Cerebellar nuclear complex (tissue), 1 donor: Measurements from ENCODE around the gene ACHE.
A peak's percentile ranks its signal among the peaks of the same experiment; 100 is the strongest.
"Not testable (repeated sequence)": the region's sequence is repeated elsewhere in the genome, so short reads cannot be mapped to it uniquely, and the experiment has no call there.

Experiments used
- DNase-seq, 2 experiments: peaks; one replicate each; lab custom pipeline; 2025; lab: John Stamatoyannopoulos, UW

The ACHE gene

DNA sequence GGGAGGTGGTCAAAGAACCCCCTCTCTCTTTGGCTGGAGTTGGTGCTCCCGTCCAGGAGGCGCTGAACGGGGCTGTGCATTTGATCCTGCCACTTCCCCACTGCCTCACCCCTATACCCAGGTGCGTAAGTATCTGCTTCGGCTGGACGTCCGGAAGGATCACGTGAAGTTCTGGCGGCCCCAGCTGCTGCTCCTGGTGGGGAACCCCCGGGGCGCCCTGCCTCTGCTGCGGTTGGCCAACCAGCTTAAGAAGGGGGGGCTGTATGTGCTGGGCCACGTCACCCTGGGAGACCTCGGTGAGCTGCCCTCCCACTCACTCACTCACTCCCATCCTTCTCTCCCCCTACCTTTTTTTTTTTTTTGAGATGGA is 34.1 kb downstream of the ACHE start:
- DNase-seq = no peak

DNA sequence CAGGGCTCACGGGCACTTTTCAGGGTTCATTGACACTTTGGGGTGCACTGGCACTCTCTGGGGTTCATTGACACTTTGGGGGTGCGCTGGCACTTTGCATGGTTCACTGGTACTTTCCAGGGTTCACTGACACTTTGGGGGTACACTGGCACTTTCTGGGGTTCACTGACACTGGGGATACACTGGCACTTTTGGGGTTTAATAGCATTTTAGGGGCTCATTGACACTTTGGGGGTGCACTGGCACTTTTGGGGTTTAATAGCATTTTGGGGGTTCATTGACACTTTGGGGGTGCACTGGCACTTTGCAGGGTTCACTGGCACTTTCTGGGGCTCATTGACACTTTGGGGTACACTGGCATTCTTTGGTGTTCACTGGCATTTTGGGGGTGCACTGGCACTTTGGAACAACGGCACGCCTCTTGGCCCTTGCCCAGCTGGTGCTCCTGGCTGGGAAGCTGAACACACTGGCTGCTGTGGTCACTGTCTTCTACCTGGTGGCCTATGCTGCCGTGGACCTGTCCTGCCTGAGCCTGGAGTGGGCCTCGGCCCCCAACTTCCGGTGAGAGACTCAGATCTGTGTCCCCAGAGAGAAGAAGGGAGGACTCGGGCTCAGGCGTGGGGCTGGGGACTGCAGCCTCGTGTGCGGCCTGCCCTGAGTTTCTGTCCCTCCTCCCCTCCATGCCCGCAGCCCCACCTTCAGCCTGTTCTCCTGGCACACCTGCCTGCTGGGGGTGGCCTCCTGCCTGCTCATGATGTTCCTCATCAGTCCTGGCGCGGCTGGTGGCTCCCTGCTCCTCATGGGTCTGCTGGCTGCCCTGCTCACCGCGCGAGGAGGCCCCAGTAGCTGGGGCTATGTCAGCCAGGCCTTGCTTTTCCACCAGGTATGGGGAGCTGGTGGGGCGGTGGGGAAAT is 34.7 kb downstream of the ACHE start:
- no peak for DNase-seq

DNA sequence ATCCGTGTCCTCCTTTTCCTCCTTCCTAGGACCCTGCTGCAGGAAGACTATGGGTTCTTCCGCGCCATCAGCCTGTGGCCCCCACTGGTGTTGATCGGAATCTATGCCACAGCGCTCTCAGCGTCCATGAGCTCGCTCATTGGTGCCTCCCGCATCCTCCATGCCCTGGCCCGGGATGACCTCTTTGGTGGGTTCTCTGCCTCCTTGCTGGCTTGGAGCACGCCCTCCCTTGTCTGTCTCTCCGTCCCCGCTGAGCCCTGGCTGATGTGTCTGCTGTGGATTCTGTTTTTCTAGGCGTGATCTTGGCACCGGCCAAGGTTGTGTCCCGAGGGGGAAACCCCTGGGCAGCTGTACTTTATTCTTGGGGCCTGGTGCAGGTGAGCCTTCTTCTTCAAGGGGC is 35.8 kb downstream of the ACHE start:
- no peak for DNase-seq

DNA sequence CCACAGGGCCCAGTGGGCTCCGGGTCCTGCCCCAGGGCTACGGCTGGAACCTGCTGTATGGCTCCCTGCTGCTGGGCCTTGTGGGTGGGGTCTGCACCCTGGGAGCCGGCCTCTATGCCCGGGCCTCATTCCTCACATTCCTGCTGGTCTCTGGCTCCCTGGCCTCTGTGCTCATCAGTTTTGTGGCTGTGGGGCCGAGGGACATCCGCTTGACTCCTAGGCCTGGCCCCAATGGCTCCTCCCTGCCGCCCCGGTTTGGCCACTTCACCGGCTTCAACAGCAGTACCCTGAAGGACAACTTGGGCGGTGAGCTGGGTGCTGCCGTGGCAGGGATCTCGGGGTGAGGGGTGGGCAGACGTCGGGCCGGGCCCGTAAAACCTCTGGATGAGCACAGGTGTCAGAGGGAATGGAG is 38.8 kb downstream of the ACHE start:
- no peak for DNase-seq

DNA sequence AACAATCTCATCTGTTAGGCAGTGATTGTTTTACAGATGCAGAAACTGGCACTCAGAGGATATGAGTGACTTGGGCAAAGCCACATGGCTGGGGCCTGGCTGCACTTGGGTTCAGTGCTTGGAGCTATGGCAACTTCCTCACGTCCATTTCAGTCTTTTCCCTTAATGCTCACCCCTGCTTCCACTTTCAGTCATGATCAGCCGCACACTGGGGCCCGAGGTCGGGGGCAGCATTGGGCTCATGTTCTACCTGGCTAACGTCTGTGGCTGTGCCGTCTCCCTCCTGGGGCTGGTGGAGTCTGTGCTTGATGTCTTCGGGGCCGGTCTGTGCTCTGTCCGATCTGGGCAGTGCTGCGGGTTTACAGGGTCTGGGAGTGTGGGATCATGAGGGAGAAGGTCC is 40.2 kb downstream of the ACHE start:
- no peak for DNase-seq

DNA sequence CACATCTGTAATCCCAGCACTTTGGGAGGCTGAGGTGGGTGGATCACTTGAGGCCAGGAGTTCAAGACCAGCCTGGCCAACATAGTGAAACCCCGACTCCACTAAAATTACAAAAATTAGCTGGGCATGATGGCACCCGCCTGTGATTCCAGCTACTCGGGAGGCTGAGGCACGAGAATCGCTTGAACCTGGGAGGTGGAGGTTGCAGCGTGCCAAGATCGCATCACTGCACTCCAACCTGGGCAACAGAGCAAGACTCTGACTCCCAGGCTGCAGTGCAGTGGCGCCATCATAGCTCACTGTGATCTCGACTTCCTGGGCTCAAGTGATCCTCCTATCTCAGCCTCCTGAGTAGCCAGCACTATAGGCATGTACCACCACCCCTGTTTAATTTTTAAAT is 40.8 kb downstream of the ACHE start:
- DNase-seq = not testable (repeated sequence)

DNA sequence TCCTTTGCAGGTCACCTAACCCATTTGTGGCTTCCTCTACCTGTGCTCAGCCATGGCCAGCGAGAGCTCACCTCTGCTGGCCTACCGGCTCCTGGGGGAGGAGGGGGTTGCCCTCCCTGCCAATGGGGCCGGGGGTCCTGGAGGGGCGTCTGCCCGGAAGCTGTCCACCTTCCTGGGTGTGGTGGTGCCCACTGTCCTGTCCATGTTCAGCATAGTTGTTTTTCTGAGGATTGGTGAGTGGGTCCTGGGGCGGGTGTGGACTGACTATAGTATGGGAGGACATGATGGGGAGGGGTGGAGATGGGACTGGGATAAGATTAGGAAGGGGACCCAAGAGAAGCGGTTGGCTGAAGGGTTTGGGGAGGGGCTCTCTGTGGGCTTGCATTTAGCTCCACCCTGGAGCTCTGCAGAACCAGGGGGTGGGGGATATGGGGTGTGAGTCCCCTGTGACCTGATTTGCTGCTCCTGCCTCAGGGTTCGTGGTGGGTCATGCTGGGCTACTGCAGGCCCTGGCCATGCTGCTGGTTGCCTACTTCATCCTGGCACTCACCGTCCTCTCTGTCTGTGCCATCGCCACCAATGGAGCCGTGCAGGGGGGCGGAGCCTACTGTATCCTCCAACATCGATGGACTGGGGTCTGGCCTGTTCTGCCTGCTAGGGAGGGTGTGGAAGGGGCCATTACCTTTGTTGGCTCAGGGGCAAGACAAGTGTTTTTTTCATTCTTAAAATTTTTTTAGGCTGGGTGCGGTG is 41.4 kb downstream of the ACHE start:
- DNase-seq = no peak

DNA sequence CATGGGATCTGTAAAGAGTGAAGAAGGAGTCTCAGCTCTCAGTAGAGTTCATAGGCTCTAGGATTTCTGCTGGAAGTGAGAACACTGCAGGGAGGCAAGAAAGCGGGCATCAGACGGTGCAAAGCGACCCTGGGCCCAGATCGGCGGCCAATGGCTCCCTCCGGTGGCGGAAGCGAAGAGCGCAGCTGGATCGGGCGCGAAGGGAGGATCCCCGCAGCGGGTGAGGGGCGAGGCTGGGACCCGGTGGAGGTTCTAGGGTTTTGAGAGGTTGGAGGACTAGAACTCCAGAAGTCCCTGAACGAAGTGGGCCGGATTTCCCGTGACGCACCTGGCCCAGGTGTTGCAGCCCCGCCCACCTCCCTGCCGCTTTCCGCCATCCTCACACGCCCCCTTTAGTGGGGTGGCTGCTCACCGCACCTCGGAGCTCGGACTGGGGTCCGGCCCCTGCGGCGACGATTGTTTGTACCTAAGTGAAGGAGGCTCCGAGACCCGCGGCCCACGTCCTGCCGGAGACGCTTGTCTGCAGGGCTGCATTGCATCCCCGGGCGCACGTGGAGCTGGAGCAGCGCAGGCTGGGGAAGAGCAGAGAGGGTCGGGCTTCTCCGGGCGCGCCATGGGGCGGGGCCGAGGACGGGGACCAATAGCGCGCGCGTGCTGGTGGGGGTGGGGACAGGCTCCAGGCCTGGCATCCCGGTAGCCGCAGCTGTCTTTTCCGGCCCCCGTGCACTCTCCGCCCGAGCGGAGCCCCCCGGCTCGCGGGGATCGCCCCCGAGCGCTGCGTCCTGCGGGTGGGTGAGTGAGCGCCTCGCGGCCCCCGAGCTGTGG is 43.4 kb downstream of the ACHE start, which contains the start of gene SLC12A9:
Gene SLC12A9 (plus strand): TSS at position 666 of the 825 bp plus-strand sequence. CDS start 1,485 bp downstream, outside the sequence.
- DNase-seq = peak in 1 of 2 experiments; percentile 32

DNA sequence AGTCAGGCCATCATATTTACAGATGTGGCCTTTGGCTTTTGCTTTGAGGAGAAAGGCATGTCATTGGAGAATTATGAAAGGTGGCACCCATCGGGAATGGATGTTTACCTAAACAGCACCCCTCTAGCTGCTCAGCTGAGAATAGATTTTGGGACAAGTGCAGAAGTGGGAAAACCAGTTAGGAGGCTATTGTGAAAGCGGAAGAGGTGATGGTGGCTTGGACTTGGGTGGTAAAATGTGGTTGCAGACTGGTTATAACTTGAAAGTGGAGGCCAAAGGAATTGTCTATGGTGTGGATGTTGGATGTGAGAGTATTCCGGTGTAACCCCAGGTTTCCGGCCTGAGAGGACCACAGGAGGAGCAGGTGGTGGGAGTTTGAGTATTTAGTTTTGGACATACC is 48.3 kb downstream of the ACHE start:
- DNase-seq = no peak

DNA sequence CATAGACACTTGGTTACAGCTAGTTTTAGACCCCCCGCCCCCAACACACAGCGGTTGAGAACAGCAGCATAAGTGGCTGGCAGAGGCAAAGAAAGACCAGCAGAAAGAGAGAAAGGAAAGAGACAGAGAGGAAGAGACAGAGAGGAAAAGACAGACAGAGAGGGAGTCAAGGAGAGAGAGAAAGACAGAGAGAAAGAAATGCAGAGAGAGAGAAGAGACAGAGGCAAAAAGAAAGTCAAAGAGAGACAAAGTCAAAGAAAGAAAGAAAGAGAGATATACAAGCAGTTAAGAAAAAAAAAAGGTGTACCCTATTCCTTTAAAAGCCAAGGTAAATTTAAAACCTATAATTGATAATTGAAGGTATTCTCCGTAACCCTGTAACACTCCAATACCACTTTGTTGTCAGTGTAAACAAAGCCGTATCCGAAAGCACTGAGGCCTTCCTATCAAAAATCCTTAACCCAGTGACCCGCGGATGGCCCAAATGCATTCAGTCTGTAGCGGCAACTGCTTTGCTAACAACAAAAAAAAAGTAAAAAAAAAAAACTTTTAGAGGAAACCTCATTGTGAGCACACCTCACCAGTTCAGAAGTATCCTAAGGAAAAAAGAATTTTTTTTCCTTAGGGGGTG is 55.1 kb downstream of the ACHE start:
- no peak for DNase-seq
